ENCODE results near the gene SLC16A8.

DNA sequence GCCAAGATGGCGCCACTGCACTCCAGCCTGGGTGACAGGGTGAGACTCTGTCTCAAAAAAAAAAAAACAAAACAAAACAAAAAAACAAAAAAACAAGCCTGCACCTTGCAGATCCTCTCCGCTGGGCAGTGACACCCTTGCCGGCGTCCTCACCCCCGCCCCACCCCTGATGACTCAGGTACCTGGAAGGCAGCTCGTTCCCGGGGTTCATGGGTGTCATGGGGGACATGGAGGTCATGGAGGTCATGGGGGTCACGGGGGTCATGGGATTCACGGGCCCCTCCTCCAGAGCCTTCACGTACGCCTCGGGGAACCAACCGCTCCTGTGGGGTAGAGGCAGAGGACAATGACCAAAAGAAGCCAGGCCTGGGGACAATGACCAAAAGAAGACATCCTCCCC lies 3.0 kb upstream of the SLC16A8 start:
- TF ChIP-seq, protein P1, sequence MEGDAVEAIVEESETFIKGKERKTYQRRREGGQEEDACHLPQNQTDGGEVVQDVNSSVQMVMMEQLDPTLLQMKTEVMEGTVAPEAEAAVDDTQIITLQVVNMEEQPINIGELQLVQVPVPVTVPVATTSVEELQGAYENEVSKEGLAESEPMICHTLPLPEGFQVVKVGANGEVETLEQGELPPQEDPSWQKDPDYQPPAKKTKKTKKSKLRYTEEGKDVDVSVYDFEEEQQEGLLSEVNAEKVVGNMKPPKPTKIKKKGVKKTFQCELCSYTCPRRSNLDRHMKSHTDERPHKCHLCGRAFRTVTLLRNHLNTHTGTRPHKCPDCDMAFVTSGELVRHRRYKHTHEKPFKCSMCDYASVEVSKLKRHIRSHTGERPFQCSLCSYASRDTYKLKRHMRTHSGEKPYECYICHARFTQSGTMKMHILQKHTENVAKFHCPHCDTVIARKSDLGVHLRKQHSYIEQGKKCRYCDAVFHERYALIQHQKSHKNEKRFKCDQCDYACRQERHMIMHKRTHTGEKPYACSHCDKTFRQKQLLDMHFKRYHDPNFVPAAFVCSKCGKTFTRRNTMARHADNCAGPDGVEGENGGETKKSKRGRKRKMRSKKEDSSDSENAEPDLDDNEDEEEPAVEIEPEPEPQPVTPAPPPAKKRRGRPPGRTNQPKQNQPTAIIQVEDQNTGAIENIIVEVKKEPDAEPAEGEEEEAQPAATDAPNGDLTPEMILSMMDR (IDR thresholded peaks at IDR 0.05), result no peak
- no peak for TF ChIP-seq POLR2A (IDR thresholded peaks at IDR 0.05)
